ENCODE results near the gene PDLIM5. TPM values are rescaled to one million over a fixed set of nuclear protein-coding genes. Genes with fewer than 3 reads are reported as not detected.
A peak's percentile ranks its signal among the peaks of the same experiment; 100 is the strongest.

Gene PDLIM5
- total and polyA plus RNA-seq, 9 donors, result 154 to 282 (median 221) TPM

GRCh38 chr4:94634271-94634670, 182.5 kb downstream of the PDLIM5 start:
- Histone ChIP-seq H3K4me3 (ENCODE audit: low read length) (no peak overlapping the region), H3K9me3 (replicated peaks; ENCODE audit: control insufficient read depth, low read depth, low read length) (no peaks in the 10 kb centered on the region), H3K27me3 (ENCODE audit: control insufficient read depth, insufficient read depth, low read length) (no peaks in the 10 kb centered on the region), H3K4me1 (ENCODE audit: control insufficient read depth, insufficient read depth, low read length) (no peaks in the 10 kb centered on the region), H3K36me3 (ENCODE audit: control insufficient read depth, insufficient read depth, low read length) (no peaks in the 10 kb centered on the region), H3K27ac (ENCODE audit: low read length) (no peak overlapping the region)
- DNase-seq, result peak; percentile 68
- no CpG with 5 or more reads among the region's 2 CpGs for WGBS (ENCODE audit: insufficient coverage)

DNA sequence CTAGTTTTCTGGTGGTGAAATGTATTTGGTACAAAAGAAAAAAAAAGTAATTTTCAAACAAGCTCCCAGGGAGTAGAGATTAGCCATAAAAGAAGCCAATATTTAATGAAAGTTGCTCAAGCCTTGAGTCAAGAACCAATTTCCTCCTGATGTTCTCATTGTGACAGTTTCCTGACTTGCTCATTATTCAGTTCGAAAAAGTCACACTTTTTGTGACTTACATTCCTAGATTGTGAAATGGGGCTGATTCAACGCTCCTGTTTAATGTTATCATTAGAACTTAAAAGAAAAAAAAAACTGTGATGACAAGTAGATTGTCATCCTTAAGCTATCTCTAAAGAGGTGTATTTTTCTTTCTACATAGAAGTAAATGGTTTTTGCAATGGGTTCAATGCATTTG, 183.4 kb downstream of the PDLIM5 start:
- H3K4me3 ChIP-seq (ENCODE audit: low read length), result no peak overlapping the region
- no peaks in the 10 kb centered on the region for H3K9me3 ChIP-seq (replicated peaks; ENCODE audit: control insufficient read depth, low read depth, low read length)
- H3K4me1 ChIP-seq (ENCODE audit: control insufficient read depth, insufficient read depth, low read length), result no peaks in the 10 kb centered on the region
- peaks cover 1% of the 10 kb centered on the region for H3K36me3 ChIP-seq (ENCODE audit: control insufficient read depth, insufficient read depth, low read length)
- DNase-seq, result no peak
- H3K27ac ChIP-seq (ENCODE audit: low read length), result no peak overlapping the region
- no peaks in the 10 kb centered on the region for H3K27me3 ChIP-seq (ENCODE audit: control insufficient read depth, insufficient read depth, low read length)
- WGBS (ENCODE audit: insufficient coverage), result no CpG with 5 or more reads among the region's 2 CpGs

DNA sequence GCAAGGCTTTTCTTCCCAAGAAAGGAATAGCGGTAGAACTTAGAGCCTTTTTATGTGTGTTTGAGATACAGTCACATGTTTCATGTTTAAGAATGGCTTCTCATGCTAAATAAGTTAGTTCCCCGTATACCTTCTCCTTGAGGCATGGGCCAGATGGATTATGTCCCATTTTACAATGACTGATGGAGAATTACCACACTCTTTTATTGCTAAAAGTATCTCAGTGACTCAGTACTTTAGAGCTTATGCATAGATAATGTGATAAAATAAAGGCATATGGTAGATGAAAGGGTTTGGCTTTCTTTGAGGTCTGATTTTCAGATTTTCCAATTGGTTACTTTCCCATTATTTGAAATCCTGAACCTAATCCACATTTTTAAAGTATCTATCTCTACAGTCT, 184.3 kb downstream of the PDLIM5 start:
- peaks cover 2% of the 10 kb centered on the region for H3K36me3 ChIP-seq (ENCODE audit: control insufficient read depth, insufficient read depth, low read length)
- DNase-seq, result no peak
- no CpG with 5 or more reads among the region's 2 CpGs for WGBS (ENCODE audit: insufficient coverage)
- no peaks in the 10 kb centered on the region for H3K4me1 ChIP-seq (ENCODE audit: control insufficient read depth, insufficient read depth, low read length)
- no peak overlapping the region for H3K4me3 ChIP-seq (ENCODE audit: low read length)
- H3K27me3 ChIP-seq (ENCODE audit: control insufficient read depth, insufficient read depth, low read length), result no peaks in the 10 kb centered on the region
- no peak overlapping the region for H3K27ac ChIP-seq (ENCODE audit: low read length)
- H3K9me3 ChIP-seq (replicated peaks; ENCODE audit: control insufficient read depth, low read depth, low read length), result no peaks in the 10 kb centered on the region

- Histone ChIP-seq H3K4me1 (ENCODE audit: control insufficient read depth, insufficient read depth, low read length) (no peaks in the 10 kb centered on the region), H3K4me3 (ENCODE audit: low read length) (no peak overlapping the region), H3K27ac (ENCODE audit: low read length) (no peak overlapping the region), H3K9me3 (replicated peaks; ENCODE audit: control insufficient read depth, low read depth, low read length) (no peaks in the 10 kb centered on the region), H3K36me3 (ENCODE audit: control insufficient read depth, insufficient read depth, low read length) (peaks cover 2% of the 10 kb centered on the region), H3K27me3 (ENCODE audit: control insufficient read depth, insufficient read depth, low read length) (no peaks in the 10 kb centered on the region)
- WGBS (ENCODE audit: insufficient coverage), result 88% methylated on average over 2 of the region's 2 CpGs
- no peak for DNase-seq
Measured at GRCh38 chr4:94639298-94639697, 187.6 kb downstream of the PDLIM5 start.

- no peaks in the 10 kb centered on the region for H3K4me1 ChIP-seq (ENCODE audit: control insufficient read depth, insufficient read depth, low read length)
- peaks cover 2% of the 10 kb centered on the region for H3K36me3 ChIP-seq (ENCODE audit: control insufficient read depth, insufficient read depth, low read length)
- WGBS (ENCODE audit: insufficient coverage), result 89% methylated on average over 3 of the region's 4 CpGs
- H3K27ac ChIP-seq (ENCODE audit: low read length), result no peak overlapping the region
- H3K9me3 ChIP-seq (replicated peaks; ENCODE audit: control insufficient read depth, low read depth, low read length), result no peaks in the 10 kb centered on the region
- no peaks in the 10 kb centered on the region for H3K27me3 ChIP-seq (ENCODE audit: control insufficient read depth, insufficient read depth, low read length)
- no peak for DNase-seq
- no peak overlapping the region for H3K4me3 ChIP-seq (ENCODE audit: low read length)
Measured at GRCh38 chr4:94640151-94640550, 188.4 kb downstream of the PDLIM5 start.

- DNase-seq, result no peak
- H3K36me3 ChIP-seq (ENCODE audit: control insufficient read depth, insufficient read depth, low read length), result peaks cover 2% of the 10 kb centered on the region
- no CpG with 5 or more reads among the region's 3 CpGs for WGBS (ENCODE audit: insufficient coverage)
Measured at GRCh38 chr4:94641702-94642560, 190.2 kb downstream of the PDLIM5 start.

GRCh38 chr4:94642561-94642866, 190.8 kb downstream of the PDLIM5 start:
- no peak for DNase-seq
- WGBS (ENCODE audit: insufficient coverage), result 25% methylated on average over 1 of the region's 2 CpGs
- Histone ChIP-seq H3K27ac (ENCODE audit: low read length) (no peak overlapping the region), H3K27me3 (ENCODE audit: control insufficient read depth, insufficient read depth, low read length) (no peaks in the 10 kb centered on the region), H3K4me1 (ENCODE audit: control insufficient read depth, insufficient read depth, low read length) (no peaks in the 10 kb centered on the region), H3K9me3 (replicated peaks; ENCODE audit: control insufficient read depth, low read depth, low read length) (no peaks in the 10 kb centered on the region), H3K4me3 (ENCODE audit: low read length) (no peak overlapping the region), H3K36me3 (ENCODE audit: control insufficient read depth, insufficient read depth, low read length) (peaks cover 2% of the 10 kb centered on the region)

More at GRCh38 chr4:94641702-94642560, 190.2 kb downstream of the PDLIM5 start:
- no peaks in the 10 kb centered on the region for H3K4me1 ChIP-seq (ENCODE audit: control insufficient read depth, insufficient read depth, low read length)
- H3K4me3 ChIP-seq (ENCODE audit: low read length), result no peak overlapping the region
- H3K27ac ChIP-seq (ENCODE audit: low read length), result no peak overlapping the region
- no peaks in the 10 kb centered on the region for H3K27me3 ChIP-seq (ENCODE audit: control insufficient read depth, insufficient read depth, low read length)
- no peaks in the 10 kb centered on the region for H3K9me3 ChIP-seq (replicated peaks; ENCODE audit: control insufficient read depth, low read depth, low read length)

GRCh38 chr4:94648699-94649098, 197.0 kb downstream of the PDLIM5 start:
- Histone ChIP-seq H3K4me1 (ENCODE audit: control insufficient read depth, insufficient read depth, low read length) (no peaks in the 10 kb centered on the region), H3K27ac (ENCODE audit: low read length) (no peak overlapping the region), H3K27me3 (ENCODE audit: control insufficient read depth, insufficient read depth, low read length) (no peaks in the 10 kb centered on the region), H3K4me3 (ENCODE audit: low read length) (no peak overlapping the region), H3K9me3 (replicated peaks; ENCODE audit: control insufficient read depth, low read depth, low read length) (no peaks in the 10 kb centered on the region), H3K36me3 (ENCODE audit: control insufficient read depth, insufficient read depth, low read length) (no peaks in the 10 kb centered on the region)
- no peak for DNase-seq
- 96% methylated on average over 7 of the region's 7 CpGs for WGBS (ENCODE audit: insufficient coverage)

DNA sequence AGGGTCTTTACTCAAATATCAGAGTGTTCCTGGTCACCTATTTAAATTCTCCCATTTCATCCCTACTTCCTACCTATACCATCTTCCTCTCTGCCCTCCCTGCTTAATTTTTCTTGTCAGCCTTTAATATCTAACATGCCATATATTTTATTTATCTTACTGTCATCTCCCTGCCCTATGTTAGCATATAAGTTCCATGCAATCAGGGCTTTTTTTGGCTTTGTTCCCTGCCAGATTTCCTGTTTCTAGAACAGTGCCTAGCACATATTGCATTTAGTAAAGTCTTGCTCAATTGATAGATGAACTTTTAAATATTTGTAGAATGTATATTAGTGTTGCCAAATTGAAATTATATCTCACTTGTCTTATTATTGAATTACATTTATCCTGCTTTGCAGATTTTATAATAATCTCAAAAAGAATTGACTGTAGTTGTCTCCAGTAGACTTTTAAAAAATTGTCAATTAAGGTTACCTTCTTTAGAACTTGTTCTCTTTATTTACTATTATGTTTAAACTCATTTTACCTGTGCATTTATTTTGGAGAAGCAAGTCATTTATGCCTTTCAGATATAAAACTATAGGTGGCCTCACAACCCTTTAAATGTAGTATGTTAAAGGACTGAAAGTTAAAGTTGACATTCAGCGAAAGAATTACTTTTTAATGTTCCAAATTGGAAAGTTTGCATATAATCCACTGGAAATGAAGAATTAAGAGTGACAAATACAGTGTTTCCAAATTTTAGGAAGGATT, 197.8 kb downstream of the PDLIM5 start:
- Histone ChIP-seq H3K9me3 (replicated peaks; ENCODE audit: control insufficient read depth, low read depth, low read length) (no peaks in the 10 kb centered on the region), H3K36me3 (ENCODE audit: control insufficient read depth, insufficient read depth, low read length) (no peaks in the 10 kb centered on the region), H3K4me1 (ENCODE audit: control insufficient read depth, insufficient read depth, low read length) (no peaks in the 10 kb centered on the region), H3K4me3 (ENCODE audit: low read length) (no peak overlapping the region), H3K27me3 (ENCODE audit: control insufficient read depth, insufficient read depth, low read length) (no peaks in the 10 kb centered on the region), H3K27ac (ENCODE audit: low read length) (peak overlapping the region; percentile 13)
- DNase-seq, result peak; percentile 43
- no CpG with 5 or more reads among the region's 1 CpG for WGBS (ENCODE audit: insufficient coverage)

DNA sequence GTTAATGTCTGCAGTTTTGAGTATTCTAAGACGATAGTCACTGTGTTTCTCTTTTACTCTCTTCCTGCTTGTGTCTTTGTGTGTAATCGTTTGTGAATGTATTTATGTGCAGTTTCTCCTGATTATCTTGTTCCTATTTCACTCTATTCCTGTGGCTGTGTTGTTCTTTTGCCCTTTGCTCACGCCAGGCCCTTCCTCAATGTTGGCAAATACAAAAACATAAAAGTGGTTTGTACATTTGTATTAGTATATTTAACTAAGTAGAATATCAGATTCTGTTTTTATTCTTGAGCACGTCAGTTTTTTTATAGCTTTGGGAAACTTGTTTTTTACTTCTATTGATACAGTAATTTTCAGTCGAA, 198.4 kb downstream of the PDLIM5 start:
- Histone ChIP-seq H3K4me3 (ENCODE audit: low read length) (no peak overlapping the region), H3K4me1 (ENCODE audit: control insufficient read depth, insufficient read depth, low read length) (no peaks in the 10 kb centered on the region), H3K27ac (ENCODE audit: low read length) (peak overlapping the region; percentile 13), H3K36me3 (ENCODE audit: control insufficient read depth, insufficient read depth, low read length) (no peaks in the 10 kb centered on the region), H3K27me3 (ENCODE audit: control insufficient read depth, insufficient read depth, low read length) (no peaks in the 10 kb centered on the region), H3K9me3 (replicated peaks; ENCODE audit: control insufficient read depth, low read depth, low read length) (no peaks in the 10 kb centered on the region)
- peak; percentile 49 for DNase-seq
- WGBS (ENCODE audit: insufficient coverage), result no CpG with 5 or more reads among the region's 5 CpGs

All from muscle of leg (tissue), 11 donors.